HepG2 (cell line): ENCODE results near the gene CCDC88C. TPM values are rescaled to one million over a fixed set of nuclear protein-coding genes. Genes with fewer than 3 reads are reported as not detected.

Experiments used
- ATAC-seq: fragments of 200-7000 bp; cut with Tn5 transposase; 3 replicates; pipeline ENCODE4 v1.9.1; 2020; ENCODE audit warnings: mild to moderate bottlenecking, moderate library complexity
- BruUV-seq: library from RNA; stranded (reverse); fragments of 400-500 nt; replicated peaks from 2 replicates; lab custom pipeline; 2021; lab: Mats Ljungman, UMichigan
- CTCF ChIA-PET: fragments of 300-600 bp; formaldehyde crosslinking; extraction: SDS; loops from one replicate; lab custom pipeline; 2021; ENCODE audit warnings: low total read pairs, inconsistent platforms, low intra/inter-chr PET ratio; lab: Yijun Ruan, JAX
- POLR2A ChIA-PET: fragments of 350-600 bp; sonication (Branson Sonifier 250); formaldehyde crosslinking; loops from one replicate; lab custom pipeline; 2020; ENCODE audit warnings: antibody characterized with exemption, inconsistent platforms; lab: Yijun Ruan, JAX
- DNase-seq: peaks from one replicate; pipeline ENCODE4 v3.0.0-alpha.2; 2015; ENCODE audit warnings: low spot score
- FAIRE-seq: peaks from 3 replicates; lab custom pipeline; 2011; peaks lifted over from hg19 to GRCh38; lab: Jason Lieb, UNC
- H2AFZ ChIP-seq: one replicate; pipeline ENCODE4 v1.6.1; 2011; ENCODE audit warnings: low read length, inconsistent platforms
- H3K27ac ChIP-seq: fragments of 300-600 bp; 3 replicates; pipeline ENCODE4 v1.8.0; 2011; ENCODE audit warnings: mixed run types, mild to moderate bottlenecking, mixed read lengths, low read length, inconsistent platforms; ENCODE audit not compliant: insufficient read depth; ENCODE audit errors: extremely low read length
- H3K27me3 ChIP-seq, 2 experiments: fragments of 200-600 bp in 1 of 2; 2 replicates in 1 of 2; 3 replicates in 1 of 2; pipeline versions ENCODE4 v1.6.0 to v1.8.0; 2011; ENCODE audit warnings: low read length in 2 of 2, mild to moderate bottlenecking in 2 of 2, moderate library complexity in 2 of 2, inconsistent platforms in 1 of 2; ENCODE audit not compliant: insufficient read depth in 2 of 2, control insufficient read depth in 1 of 2
- H3K36me3 ChIP-seq, 2 experiments: fragments of 200-600 bp in 1 of 2; replicated peaks in 1 of 2; 2 replicates in 1 of 2; 3 replicates in 1 of 2; pipeline versions ENCODE4 v1.5.1 to v1.8.0; 2011; ENCODE audit warnings: low read length in 2 of 2, inconsistent platforms in 1 of 2; ENCODE audit not compliant: insufficient read depth in 2 of 2, control insufficient read depth in 1 of 2
- H3K4me1 ChIP-seq: 2 replicates; pipeline ENCODE4 v1.5.1; 2012; ENCODE audit warnings: low read length, inconsistent platforms; ENCODE audit not compliant: insufficient read depth
- H3K4me2 ChIP-seq: 2 replicates; pipeline ENCODE4 v1.6.0; 2011; ENCODE audit warnings: low read depth, low read length, inconsistent platforms
- H3K4me3 ChIP-seq, 3 experiments: fragments of 200-600 bp in 1 of 3; sonication (generic), shearing (Covaris generic) in 1 of 3; replicated peaks in 1 of 3; 2 replicates each; pipeline ENCODE4 v1.5.1; 2011 to 2016; ENCODE audit warnings: low read length in 3 of 3, inconsistent platforms in 2 of 3, low read depth in 2 of 3, mild to moderate bottlenecking in 2 of 3, control low read depth in 1 of 3, mixed read lengths in 1 of 3; ENCODE audit not compliant: insufficient read depth in 1 of 3
- H3K79me2 ChIP-seq: one replicate; pipeline ENCODE4 v1.6.1; 2011; ENCODE audit warnings: low read length, inconsistent platforms; ENCODE audit not compliant: insufficient read depth
- H3K9ac ChIP-seq: 2 replicates; pipeline ENCODE4 v1.6.0; 2011; ENCODE audit warnings: mild to moderate bottlenecking, low read depth, low read length, inconsistent platforms; ENCODE audit not compliant: insufficient read depth
- H3K9me3 ChIP-seq: 2 replicates; pipeline ENCODE4 v1.5.1; 2012; ENCODE audit warnings: mild to moderate bottlenecking, low read length
- H4K20me1 ChIP-seq: 2 replicates; pipeline ENCODE4 v1.6.0; 2011; ENCODE audit warnings: inconsistent platforms, mild to moderate bottlenecking, low read length, moderate library complexity; ENCODE audit not compliant: insufficient read depth
- ARID3A ChIP-seq: IDR thresholded peaks from 2 replicates; pipeline ENCODE4 v1.6.1; 2012; ENCODE audit warnings: low read depth, low read length, improper control_type of control experiment
- CC2D1A ChIP-seq: sonication (generic); formaldehyde crosslinking; IDR thresholded peaks from 2 replicates; pipeline ENCODE4 v1.8.1; 2023; ENCODE audit warnings: mild to moderate bottlenecking, missing genetic modification reagents
- GTF2F1 ChIP-seq: fragments of 150-350 bp; IDR thresholded peaks from 2 replicates; pipeline ENCODE4 v1.6.1; 2014; ENCODE audit warnings: low read length
- HHEX ChIP-seq: IDR thresholded peaks from 2 replicates; pipeline ENCODE4 v1.6.1; 2016; ENCODE audit warnings: control low read depth
- HIC2 ChIP-seq: sonication (generic); formaldehyde crosslinking; IDR thresholded peaks from 2 replicates; pipeline ENCODE4 v1.9.0; 2022; ENCODE audit warnings: low read depth, missing genetic modification reagents
- KAT7 ChIP-seq: IDR thresholded peaks from 2 replicates; pipeline ENCODE4 v1.6.1; 2018; ENCODE audit warnings: borderline replicate concordance, missing compliant biosample characterization
- MZF1 ChIP-seq: sonication (generic); formaldehyde crosslinking; IDR thresholded peaks from 2 replicates; pipeline ENCODE4 v1.8.1; 2023; ENCODE audit warnings: mild to moderate bottlenecking, missing genetic modification reagents, borderline replicate concordance
- NFAT5 ChIP-seq: sonication (generic); formaldehyde crosslinking; IDR thresholded peaks from 2 replicates; pipeline ENCODE4 v1.4.0; 2020; ENCODE audit warnings: missing genetic modification reagents
- NFYC ChIP-seq: IDR thresholded peaks from 2 replicates; pipeline ENCODE4 v1.6.1; 2016; ENCODE audit warnings: missing genetic modification reagents, missing compliant biosample characterization
- SAP130 ChIP-seq: IDR thresholded peaks from 2 replicates; pipeline ENCODE4 v1.6.1; 2016; ENCODE audit warnings: low read depth
- SUZ12 ChIP-seq: fragments of 150-350 bp; IDR thresholded peaks from 2 replicates; pipeline ENCODE4 v1.6.1; 2014; ENCODE audit warnings: low read depth, low read length
- TRIM24 ChIP-seq: sonication (generic); formaldehyde crosslinking; IDR thresholded peaks from 2 replicates; pipeline ENCODE4 v1.8.0; 2022; ENCODE audit warnings: mild to moderate bottlenecking, missing genetic modification reagents
- ZBTB42 ChIP-seq: sonication (generic); formaldehyde crosslinking; IDR thresholded peaks from 2 replicates; pipeline ENCODE4 v1.5.0; 2020; ENCODE audit warnings: mild to moderate bottlenecking, missing genetic modification reagents
- ZBTB7A ChIP-seq: sonication (generic); formaldehyde crosslinking; IDR thresholded peaks from 2 replicates; pipeline ENCODE4 v1.8.0; 2022; ENCODE audit warnings: mild to moderate bottlenecking, missing genetic modification reagents
- ZNF24 ChIP-seq: fragments of 450-650 bp; IDR thresholded peaks from 2 replicates; pipeline ENCODE4 v1.6.1; 2017; ENCODE audit warnings: antibody characterized with exemption, mild to moderate bottlenecking
- ZNF260 ChIP-seq: sonication (generic); formaldehyde crosslinking; IDR thresholded peaks from 2 replicates; pipeline ENCODE4 v1.4.0; 2020; ENCODE audit warnings: missing genetic modification reagents, low read depth, mild to moderate bottlenecking, borderline replicate concordance
- ZNF660 ChIP-seq: sonication (generic); formaldehyde crosslinking; IDR thresholded peaks from 2 replicates; pipeline ENCODE4 v1.5.1; 2020; ENCODE audit warnings: mild to moderate bottlenecking, low read depth, missing genetic modification reagents, borderline replicate concordance
- ZNF747 ChIP-seq: sonication (generic); formaldehyde crosslinking; IDR thresholded peaks from 2 replicates; pipeline ENCODE4 v1.8.1; 2023; ENCODE audit warnings: missing genetic modification reagents, mild to moderate bottlenecking, borderline replicate concordance
- ZNF773 ChIP-seq: sonication (generic); formaldehyde crosslinking; IDR thresholded peaks from 2 replicates; pipeline ENCODE4 v1.4.0; 2020; ENCODE audit warnings: missing genetic modification reagents, borderline replicate concordance
- WGBS: methylation state at CpG from one replicate; pipeline ENCODE4 v1.1.6; 2017; ENCODE audit warnings: low lambda C conversion rate; 5-methylcytosine and 5-hydroxymethylcytosine counted together
- in situ Hi-C: cut with HindIII; loops from 2 replicates; pipeline ENCODE4 v1.10.0; 2017; ENCODE audit warnings: low pct_unique_long_range_greater_than_20kb; ENCODE audit not compliant: extremely low pct_ligation_motif_present
- intact Hi-C: fragments of 100-400 bp; cut with micrococcal nuclease; formaldehyde crosslinking; loops from one replicate; pipeline ENCODE4 v1.10.0; 2022; ENCODE audit not compliant: unreplicated experiment
- polyA plus RNA-seq, 8 experiments: library from polyadenylated mRNA; depleted of rRNA in 3 of 8; stranded (reverse) in 7 of 8; unstranded in 1 of 8; fragments of >200 nt; fragmentation: Illumina TruSeq in 4 of 8; extraction: Trizol in 4 of 8; gene quantifications; 2 replicates each; pipeline versions ENCODE4 v1.2.1 to v1.2.3, GENCODE V29; 2011 to 2016; ENCODE audit warnings: low read depth in 4 of 8, missing spikeins in 1 of 8, mixed read lengths in 1 of 8; ENCODE audit not compliant: insufficient read depth in 1 of 8
- total RNA-seq, 5 experiments: library from RNA; depleted of rRNA; stranded (reverse); fragments of >200 nt; fragmentation: Illumina TruSeq; extraction: Trizol; gene quantifications; 2 replicates each; pipeline ENCODE4 v1.2.3, GENCODE V29; 2016; ENCODE audit warnings: low read depth in 1 of 5

CCDC88C gene
- total and polyA plus RNA-seq, 2 of the 13 experiments (the other 11 are each of a cell fraction or from before 2014, with no cell fraction given): 3.6 to 11.7 TPM

GRCh38 chr14:91232052-91232451 is 185.6 kb downstream of the CCDC88C start:
- DNase-seq: no peak
- H3K27me3 ChIP-seq: no peaks in the 10 kb centered on the region
- POLR2A ChIA-PET: no interaction called here
- H3K9ac ChIP-seq: no peak overlapping the region
- H4K20me1 ChIP-seq: no peaks in the 10 kb centered on the region
- no peak for ATAC-seq
- in situ Hi-C loops (no loop called here), intact Hi-C loops (no loop called here)
- 100% methylated on average over 2 of the region's 2 CpGs for WGBS
- H3K9me3 ChIP-seq: no peaks in the 10 kb centered on the region
- no peak overlapping the region for H3K4me2 ChIP-seq
- FAIRE-seq: no peak
- BruUV-seq: no TSS peak
- no peaks in the 10 kb centered on the region for H3K36me3 ChIP-seq
- no peaks in the 10 kb centered on the region for H3K79me2 ChIP-seq
- H3K4me1 ChIP-seq: peaks cover 10% of the 10 kb centered on the region
- CTCF ChIA-PET: no interaction called here
- H3K4me3 ChIP-seq: no peak overlapping the region
- no peak overlapping the region for H2AFZ ChIP-seq
- H3K27ac ChIP-seq: no peak overlapping the region
- TF ChIP-seq GTF2F1 (no peak), SAP130 (CRISPR knock-in tag) (no peak), HIC2 (CRISPR knock-in tag) (no peak), NFAT5 (CRISPR knock-in tag) (no peak), NFYC (CRISPR knock-in tag) (no peak), ZBTB7A (CRISPR knock-in tag) (no peak), ZNF260 (CRISPR knock-in tag) (no peak), ZNF24 (no peak), ARID3A (no peak), HHEX (no peak), ZBTB42 (CRISPR knock-in tag) (no peak), CC2D1A (CRISPR knock-in tag) (no peak), KAT7 (no peak), SUZ12 (no peak), ZNF773 (no peak), MZF1 (CRISPR knock-in tag) (no peak), ZNF747 (no peak), ZNF660 (no peak), TRIM24 (CRISPR knock-in tag) (no peak)
